ENCODE data around the gene SLC35E1.

Gene SLC35E1

DNA sequence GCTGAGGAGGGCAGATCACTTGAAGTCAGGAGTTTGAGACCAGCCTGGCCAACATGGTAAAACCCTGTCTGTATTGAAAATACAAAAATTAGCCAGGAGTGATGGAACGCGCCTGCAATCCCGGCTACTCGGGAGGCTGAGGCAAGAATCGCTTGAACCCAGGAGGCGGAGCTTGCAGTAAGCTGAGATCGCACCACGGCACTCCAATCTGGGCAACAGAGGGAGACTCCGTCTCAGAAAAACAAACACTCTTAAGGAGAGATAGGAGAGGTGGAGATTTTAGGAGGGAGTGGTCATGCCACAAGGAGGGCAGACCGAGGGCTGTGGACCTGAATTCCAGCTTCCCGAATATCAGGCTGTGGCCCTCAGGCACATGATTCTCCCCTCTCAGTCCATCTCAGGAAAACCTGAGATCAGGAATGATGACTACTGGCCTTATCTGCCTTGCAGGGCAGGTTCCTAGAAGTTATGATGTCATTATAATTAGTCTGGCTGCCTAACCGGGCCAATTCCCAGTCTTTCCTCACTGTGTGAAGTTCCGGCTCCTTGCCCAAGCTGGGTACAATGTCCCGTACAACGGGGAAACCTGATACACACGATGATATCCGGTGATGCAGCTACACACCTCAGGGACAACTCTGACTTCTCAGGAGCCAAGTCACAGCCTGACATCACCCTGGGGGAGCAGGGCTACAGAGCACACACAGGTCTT, 2.5 kb downstream of the SLC35E1 start:
- DNase-seq (ENCODE audit: low read depth) = peak; percentile 74
- TF ChIP-seq, protein P1, sequence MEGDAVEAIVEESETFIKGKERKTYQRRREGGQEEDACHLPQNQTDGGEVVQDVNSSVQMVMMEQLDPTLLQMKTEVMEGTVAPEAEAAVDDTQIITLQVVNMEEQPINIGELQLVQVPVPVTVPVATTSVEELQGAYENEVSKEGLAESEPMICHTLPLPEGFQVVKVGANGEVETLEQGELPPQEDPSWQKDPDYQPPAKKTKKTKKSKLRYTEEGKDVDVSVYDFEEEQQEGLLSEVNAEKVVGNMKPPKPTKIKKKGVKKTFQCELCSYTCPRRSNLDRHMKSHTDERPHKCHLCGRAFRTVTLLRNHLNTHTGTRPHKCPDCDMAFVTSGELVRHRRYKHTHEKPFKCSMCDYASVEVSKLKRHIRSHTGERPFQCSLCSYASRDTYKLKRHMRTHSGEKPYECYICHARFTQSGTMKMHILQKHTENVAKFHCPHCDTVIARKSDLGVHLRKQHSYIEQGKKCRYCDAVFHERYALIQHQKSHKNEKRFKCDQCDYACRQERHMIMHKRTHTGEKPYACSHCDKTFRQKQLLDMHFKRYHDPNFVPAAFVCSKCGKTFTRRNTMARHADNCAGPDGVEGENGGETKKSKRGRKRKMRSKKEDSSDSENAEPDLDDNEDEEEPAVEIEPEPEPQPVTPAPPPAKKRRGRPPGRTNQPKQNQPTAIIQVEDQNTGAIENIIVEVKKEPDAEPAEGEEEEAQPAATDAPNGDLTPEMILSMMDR (IDR thresholded peaks at IDR 0.05; ENCODE audit: control insufficient read depth, extremely low read depth, insufficient read depth) = peak; percentile 27
- peak overlapping the region; percentile 41 for H3K4me3 ChIP-seq (ENCODE audit: low read depth, low read length)

DNA sequence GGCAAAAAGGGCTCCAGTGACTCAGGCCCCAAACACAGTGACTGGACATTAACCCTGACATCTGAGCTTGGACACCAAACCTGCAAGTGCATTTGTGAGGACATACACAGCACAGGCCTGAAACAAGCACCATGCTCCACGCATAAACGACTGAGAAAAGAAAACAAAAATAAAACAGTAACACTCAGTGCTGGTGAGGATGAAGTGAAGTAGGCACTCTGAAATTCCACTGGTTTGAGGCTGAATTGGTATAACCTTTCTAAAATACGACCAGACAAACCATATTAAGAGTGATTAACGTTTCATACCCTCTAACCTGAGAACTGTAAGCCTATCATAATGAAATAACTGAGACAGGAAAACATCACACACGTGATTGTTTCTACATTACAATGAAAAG, 5.5 kb downstream of the SLC35E1 start:
- no peak for DNase-seq (ENCODE audit: low read depth)
- TF ChIP-seq, protein P1 (IDR thresholded peaks at IDR 0.05; ENCODE audit: control insufficient read depth, extremely low read depth, insufficient read depth) = no peak
- no peak overlapping the region for H3K4me3 ChIP-seq (ENCODE audit: low read depth, low read length)

DNA sequence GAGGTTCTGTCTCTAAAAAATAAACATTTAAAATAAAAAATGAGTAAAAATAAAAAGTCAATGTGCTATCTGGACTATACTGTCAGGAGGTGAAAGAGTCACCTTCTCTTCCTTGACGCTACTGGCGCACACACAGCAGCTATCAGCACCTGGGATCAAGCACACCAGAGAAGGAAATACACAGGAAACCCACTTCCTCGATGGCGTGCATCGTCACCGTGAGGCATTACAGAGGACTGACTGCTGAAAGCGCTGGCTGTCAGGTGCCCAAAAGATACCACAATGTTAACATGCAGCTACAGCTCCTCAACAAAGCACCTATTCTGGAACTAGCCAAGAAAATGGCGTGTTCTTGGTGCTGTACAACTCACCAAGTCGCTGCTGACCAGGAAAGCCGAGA, 6.1 kb downstream of the SLC35E1 start:
- DNase-seq (ENCODE audit: low read depth) = no peak
- no peak overlapping the region for H3K4me3 ChIP-seq (ENCODE audit: low read depth, low read length)
- TF ChIP-seq, protein P1 (IDR thresholded peaks at IDR 0.05; ENCODE audit: control insufficient read depth, extremely low read depth, insufficient read depth) = no peak

DNA sequence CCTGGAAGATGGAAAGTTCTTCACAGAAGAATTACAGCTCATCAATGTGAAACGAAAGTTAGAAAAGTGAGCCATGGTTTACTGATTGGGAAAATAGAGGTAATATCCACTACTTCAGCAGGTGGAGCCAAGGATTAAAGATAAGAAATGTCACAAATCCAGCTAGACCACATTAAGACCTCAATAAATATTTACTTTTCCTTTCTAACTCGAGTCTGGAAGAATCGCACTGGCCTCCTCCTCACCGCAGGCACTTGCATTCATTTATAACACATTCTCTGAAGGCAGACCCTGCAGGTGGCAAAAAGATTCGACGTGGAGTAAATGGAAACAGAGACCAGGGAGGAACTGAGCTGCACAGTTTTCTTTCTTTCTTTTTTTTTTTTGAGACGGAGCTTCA, 7.4 kb downstream of the SLC35E1 start:
- DNase-seq (ENCODE audit: low read depth) = peak; percentile 82
- TF ChIP-seq, protein P1 (IDR thresholded peaks at IDR 0.05; ENCODE audit: control insufficient read depth, extremely low read depth, insufficient read depth) = 0 out of 2 replicates have a peak, but pooled peaks have one; percentile 22
- peak overlapping the region; percentile 22 for H3K4me3 ChIP-seq (ENCODE audit: low read depth, low read length)

DNA sequence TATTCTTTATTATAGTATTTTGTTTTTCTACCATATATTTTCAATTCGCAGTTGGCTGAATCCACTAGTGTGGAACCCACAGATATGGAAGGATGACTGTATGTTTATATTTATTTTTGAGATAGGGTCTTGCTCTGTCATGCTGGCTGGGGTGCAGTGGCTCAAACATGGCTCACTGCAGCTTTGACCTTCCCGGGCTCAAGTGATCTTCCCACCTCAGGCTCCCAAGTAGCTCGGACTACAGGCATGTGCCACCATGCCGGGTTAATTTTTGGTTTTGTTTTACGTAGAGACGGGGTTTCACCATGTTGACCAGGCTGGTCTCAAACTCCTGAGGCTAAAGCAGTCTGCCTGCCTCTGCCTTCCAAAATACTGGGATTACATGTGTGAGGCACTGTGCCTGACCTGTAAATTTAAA, 9.6 kb downstream of the SLC35E1 start:
- TF ChIP-seq, protein P1 (IDR thresholded peaks at IDR 0.05; ENCODE audit: control insufficient read depth, extremely low read depth, insufficient read depth) = no peak
- H3K4me3 ChIP-seq (ENCODE audit: low read depth, low read length) = no peak overlapping the region
- no peak for DNase-seq (ENCODE audit: low read depth)

DNA sequence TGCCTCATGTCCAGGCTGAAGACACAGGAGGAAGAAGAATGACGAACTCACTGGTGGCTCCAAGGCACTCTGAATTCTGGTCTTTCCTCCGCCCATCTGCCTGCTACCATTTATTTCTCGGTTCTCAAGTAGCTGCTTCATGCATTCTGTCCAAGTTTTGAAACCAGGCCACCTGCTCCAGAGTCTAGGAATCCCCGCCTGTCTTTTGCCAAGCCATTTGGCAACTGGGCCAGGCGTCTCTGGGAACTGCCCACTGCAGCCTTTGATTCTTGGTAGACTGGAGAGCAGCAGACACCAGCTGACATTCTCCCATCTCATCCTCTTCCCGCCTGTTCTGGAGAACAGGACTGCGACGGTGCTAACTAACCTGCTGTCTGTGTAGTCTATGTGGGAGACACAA, 10.8 kb downstream of the SLC35E1 start:
- no peak overlapping the region for H3K4me3 ChIP-seq (ENCODE audit: low read depth, low read length)
- TF ChIP-seq, protein P1 (IDR thresholded peaks at IDR 0.05; ENCODE audit: control insufficient read depth, extremely low read depth, insufficient read depth) = no peak
- DNase-seq (ENCODE audit: low read depth) = no peak

DNA sequence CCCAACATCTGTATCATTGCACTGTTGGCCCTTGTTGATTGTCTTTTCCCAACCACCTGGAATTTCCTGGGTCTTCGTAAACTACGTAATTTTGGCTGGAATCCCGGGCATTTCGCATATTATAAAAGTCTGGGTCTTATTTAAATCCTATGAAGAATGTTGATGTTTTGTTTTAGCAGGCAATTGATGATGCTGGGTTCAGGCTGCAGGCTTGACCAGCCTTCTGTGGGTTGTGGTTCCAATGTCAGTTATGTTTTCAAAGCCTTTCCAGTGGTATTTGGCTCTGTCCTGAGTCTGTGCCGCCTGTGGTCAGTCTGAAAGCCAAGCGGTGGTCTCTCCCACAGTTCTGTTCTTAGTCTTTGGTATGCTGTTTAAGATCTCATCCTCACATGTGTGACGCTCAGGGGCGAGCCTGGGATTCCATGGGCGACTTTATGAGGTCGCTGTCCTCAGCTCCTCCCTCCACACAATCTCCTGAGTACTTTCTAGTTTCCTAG, 12.4 kb downstream of the SLC35E1 start:
- TF ChIP-seq, protein P1 (IDR thresholded peaks at IDR 0.05; ENCODE audit: control insufficient read depth, extremely low read depth, insufficient read depth) = no peak
- DNase-seq (ENCODE audit: low read depth) = no peak
- H3K4me3 ChIP-seq (ENCODE audit: low read depth, low read length) = no peak overlapping the region

Data from LNCaP clone FGC (cell line).